T follicular helper cell (primary cell): ENCODE results near the gene RECQL5.

Experiments
- DNase-seq: peaks from one replicate; pipeline ENCODE4 v3.0.0-alpha.2; 2020; ENCODE audit warnings: low read depth

The RECQL5 gene

DNA sequence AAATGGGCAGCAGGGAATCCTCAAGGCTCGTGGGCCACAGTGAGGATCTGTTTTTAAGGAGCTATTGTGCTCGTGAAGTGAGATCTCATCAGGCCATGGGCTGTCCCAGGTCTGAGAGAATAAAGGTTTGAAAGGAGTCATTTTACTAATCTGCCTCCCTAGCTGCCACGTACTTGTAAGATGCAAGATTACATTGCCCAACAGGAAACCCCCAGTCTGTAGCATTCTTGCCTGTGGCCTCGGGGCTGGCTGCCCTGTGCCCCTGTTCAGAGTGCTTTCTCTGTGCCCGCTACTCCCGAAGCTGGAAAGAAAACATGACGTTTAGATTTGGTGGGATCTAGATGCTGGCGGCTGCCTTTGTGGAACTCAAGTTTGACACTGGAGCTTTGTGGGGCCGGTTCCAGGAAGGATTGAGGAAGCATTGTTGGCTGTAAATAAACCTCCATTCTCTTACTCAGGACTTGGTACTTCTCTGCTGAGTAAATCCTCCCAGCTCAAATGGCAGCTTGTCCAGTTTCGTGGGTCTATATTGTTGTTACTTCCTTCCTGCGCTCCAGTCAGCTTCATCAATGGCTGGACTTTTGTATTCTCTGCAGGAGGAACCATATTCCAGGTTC, 21.4 kb upstream of the RECQL5 start:
- DNase-seq = no peak

DNA sequence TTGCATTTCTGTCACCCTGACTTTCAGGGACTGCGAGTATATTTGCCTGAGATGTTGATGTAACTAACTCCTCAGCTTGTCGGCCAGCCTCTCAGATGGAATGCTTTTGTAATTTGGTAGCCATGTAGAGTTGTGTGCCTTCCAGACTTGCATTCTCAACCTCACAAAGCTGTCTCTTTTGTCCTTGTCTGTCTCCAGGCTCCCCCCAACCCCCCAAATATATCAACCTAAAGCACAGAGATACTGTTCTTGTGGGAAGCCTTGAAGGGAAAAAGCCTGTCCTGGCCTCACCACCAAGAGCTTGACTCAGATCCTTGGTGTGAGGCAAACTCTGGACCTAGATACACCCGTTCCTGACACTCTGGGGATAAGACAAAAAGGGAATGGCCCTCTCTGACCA, 18.5 kb upstream of the RECQL5 start:
- no peak for DNase-seq

DNA sequence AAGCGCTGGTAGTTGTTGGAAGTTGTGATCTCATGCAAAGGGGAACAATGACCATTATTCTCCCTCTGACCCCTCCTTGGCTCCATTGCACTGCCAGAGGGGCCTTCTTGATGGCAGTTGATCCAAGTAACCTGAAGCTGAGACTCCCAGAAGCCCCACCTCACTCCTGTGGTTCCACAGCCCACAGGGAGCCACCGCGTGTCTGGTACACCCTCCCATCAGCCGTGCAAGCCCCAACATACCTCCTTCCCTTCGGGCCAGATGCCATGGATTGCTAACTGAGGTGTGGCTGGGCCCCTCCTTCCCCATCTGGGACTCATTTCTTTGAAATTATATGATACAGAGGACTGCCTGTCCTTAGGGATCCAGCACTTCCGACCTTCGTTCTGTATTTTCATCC, 18.0 kb upstream of the RECQL5 start:
- no peak for DNase-seq

DNA sequence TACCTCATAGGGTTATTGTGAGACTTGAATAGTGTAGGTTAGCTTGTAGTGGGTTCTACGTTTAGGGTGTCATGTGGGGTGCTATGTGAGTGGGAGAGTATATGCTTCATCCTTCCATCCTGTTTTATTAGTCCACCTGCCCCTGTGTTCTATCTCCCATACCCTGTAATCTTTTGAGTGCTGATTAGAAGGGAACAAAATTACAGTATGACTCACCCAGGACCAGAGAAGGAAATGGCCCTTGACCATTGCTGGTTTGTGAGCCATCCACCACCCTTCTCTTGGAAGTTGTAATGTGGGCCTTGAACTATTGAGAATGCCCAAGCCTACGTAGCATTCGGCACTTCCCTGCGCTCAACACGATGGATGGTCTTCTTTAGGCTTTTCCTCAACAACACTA, 17.3 kb upstream of the RECQL5 start:
- DNase-seq = no peak

DNA sequence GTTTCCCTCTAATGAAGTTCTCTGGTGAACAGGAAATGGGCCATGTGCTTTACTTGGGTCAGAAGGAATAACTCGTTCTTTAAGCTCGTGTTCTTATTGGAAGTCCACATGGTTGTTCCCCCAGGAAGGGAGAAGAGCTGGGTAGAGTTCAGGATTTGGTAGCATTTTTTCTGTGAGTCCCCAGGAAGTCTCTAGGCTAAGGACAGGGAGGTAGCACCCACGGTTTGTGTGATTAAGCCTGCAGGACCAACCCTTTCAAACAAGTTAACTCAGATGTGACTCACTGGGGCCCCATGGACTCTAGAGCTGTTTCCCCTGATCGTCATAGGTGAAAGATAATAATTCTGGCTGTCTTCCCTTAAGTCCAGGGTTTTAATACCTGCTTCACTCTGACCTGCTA, 16.6 kb upstream of the RECQL5 start:
- DNase-seq = no peak

DNA sequence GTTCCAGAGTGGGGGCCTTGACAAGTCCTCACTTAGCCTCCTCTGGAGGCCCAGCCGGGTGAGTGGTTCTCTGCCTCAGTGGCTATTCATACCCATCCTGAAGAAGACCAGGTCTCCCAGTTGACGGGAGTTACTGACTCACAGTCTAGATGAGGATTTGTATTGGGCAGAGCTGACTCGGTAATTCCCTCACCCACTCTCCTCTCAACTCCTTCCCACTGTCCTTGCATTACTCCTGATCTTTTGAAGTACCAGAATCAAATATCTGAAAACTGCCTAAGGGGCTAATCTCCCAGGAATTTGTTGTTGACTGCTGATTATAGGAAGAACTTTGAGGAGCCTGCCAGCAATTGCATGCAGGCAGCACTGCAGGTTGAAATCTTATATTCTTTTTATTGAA, 14.3 kb upstream of the RECQL5 start:
- DNase-seq = no peak

DNA sequence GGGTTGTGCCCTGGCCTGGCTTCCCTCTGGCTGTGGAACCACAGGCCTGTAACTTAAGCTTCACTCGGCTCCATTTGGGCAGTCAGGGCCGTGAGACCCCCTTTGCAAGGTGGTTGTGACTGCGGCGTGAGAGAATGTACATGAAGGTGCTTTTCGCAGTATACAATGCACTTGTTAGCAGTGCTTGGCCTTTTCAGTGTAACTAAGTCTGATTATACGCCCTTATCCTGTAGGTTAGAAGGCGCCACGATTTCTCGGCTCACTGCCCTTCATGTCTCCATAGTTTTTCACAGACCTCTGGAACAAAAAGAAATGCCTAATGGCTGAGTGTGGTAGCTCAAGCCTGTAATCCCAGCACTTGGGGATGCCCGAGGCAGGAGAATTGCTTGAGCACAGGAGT, 13.5 kb upstream of the RECQL5 start:
- no peak for DNase-seq

DNA sequence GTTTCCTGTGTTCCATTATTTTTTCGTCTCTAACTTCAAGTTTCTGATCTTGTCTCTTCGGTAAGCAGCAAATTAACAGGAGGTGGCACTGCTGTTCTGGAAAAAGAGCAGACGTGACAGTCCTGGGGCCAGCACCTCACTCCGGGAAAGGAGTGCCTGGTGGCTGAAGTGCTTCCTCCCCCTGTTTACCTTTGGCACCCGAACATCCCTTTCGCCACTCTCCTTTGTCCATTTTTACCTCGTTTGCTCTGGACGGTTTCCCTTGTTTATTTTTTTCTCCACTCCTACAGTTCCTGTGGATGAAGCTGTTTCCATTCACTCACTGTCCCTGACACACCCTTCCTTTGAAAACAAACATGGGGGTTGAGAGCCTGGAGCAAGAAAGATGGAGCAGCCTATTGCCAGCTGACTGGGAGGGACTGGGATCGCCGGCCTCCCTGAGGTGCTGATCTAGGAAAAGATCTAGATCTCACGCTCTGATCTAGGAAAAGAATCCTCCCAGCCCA, 12.8 kb upstream of the RECQL5 start:
- DNase-seq = no peak

DNA sequence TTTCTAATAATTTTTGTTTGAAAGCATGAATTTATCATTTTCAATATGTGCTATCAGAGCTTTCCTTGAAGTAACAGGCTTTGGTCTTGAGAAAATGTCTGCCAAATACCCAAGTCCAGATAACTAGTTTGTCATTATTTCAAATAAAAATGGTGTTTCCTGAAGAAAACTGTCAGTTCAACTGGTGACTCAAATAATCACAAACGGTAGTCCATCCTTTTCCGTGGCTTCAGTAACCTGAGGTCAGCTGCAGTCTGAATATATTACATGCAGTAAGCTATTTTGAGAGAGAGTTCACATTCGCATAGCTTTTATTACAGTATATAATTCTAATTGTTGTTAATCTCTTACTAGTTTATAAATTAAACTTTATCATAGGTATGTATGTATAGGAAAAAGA, 9.5 kb upstream of the RECQL5 start:
- DNase-seq = no peak

DNA sequence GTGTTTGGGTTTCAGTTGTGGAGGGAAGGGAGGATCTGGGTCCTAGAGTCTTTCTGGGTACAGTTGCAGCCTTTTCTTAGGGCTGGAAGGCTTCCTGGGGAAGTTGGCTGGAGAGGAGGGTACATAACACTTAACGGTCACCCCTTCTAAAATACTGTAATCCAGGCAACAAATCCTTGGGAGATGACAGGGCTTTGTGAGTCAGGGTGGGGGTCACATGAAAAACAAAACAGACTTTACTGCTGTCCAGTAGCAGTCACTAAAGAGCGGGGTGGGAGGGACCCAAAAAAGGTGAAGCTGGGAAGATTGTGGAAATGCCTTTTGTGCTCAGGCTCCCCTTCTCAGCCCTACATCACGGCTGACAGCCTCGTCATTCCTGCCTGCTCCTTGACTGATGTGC, 6.5 kb upstream of the RECQL5 start:
- no peak for DNase-seq

DNA sequence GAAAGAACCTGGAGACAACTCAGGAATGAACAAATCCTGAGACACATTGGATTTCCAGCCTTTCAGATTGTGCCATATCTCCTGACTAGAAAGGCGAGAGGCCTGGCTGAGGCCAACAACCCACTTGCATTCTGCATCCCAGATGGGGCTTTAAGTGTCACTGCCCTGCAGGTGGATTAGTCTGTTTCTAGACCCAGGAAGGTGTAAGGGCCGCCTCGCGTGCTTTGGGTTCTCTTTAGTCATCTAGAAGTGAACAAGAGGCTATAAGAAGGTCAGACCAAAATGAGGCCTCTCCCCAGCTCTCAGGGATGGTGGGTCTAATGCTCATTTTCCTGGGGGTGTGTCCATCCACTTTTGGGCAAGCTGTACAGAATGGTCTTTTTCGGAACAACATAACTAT, 5.1 kb upstream of the RECQL5 start:
- DNase-seq = no peak

DNA sequence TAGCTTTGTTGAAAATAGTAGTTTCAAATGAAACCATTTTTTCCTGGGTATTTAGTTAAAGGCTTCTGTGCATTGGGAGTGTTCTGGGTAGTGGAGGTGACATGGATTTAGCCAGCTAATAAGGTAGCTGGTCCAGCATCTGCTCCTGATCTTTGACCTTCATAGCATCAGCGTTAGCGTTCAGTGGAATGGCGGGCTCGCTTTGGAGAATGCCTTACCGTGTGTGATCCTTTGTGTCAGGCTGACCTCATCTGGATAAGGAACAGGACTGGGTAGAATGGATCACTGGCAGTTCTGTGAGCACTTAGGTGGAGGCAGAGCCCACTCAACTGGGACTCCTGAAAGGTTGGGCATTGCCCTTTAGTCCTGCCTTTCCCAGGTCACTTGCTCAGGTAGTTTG, 3.9 kb upstream of the RECQL5 start:
- no peak for DNase-seq

DNA sequence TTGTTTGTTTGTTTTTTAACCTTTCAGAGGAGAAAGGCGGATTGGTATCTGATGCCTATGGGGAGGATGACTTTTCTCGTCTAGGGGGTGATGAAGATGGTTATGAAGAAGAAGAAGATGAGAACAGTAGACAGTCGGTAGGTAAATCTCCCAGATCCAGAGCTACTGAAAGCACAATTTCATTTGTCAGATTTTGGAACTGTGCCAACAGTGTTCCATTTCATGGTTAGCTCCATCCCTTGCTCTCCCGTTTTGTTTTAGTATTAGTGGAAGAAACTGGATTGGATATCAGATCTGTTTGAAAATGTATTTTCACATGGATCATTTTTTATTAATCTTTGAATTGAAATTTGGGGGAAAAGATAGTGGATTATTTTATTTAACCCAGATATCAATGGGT, 1.5 kb upstream of the RECQL5 start:
- no peak for DNase-seq

DNA sequence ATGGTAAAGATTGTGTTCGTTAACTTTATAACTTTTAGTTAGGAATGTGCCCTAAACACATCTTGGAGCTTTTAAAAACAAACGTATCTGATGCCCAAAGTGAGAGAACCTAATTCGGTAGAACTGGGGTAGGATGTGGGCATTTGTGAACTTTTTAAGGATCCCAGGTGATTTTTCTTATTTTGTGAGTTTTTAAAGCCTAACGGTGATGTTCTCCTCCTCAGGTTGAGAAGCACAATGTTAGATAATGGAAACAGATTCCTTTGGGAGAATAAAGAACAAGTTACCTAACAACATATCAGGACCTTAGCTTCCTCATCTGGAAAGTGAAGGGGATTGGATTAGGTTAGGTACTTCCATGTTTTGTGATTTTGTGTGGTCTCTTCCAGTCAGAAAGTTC, 871 bp upstream of the RECQL5 start:
- DNase-seq = no peak

DNA sequence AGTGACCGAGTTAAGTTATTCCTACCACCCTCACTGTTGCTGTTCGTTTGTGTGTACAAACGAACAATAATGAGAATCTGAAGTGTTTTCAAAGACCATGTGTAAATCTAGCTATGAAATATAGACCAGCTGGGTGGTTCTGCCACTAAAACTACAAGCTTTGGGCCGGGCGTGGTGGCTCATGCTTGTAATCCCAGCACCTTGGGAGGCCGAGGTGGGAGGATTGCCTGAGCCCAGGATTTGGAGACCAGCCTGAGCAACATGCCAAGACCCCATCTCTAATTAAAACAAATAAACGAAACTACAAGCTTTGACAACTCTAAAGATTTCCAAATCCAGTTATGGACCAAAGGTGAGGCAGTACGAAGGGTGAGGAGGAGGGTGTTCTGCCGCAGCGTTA, 973 bp downstream of the RECQL5 start:
- no peak for DNase-seq

DNA sequence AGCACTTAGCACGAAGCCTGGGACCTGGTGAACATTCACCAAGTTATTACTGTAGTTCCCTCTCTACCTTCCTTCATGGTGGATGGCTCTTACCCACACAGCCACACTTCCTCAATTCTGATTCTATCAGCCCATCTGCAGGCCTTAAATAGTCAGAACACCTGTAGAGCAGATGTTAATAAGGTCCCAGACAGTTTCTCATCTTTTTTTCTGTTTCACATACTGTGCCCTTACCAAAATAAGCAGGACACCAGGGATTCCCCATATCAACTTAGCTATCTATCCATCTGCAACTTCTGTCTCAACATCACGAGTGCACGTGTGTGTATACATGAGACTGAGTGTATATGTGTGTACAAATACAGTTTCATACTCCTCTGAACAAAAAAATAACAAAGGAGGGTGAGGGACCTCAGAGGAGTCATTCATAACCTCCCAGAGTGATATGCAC, 2.8 kb downstream of the RECQL5 start:
- DNase-seq = no peak

DNA sequence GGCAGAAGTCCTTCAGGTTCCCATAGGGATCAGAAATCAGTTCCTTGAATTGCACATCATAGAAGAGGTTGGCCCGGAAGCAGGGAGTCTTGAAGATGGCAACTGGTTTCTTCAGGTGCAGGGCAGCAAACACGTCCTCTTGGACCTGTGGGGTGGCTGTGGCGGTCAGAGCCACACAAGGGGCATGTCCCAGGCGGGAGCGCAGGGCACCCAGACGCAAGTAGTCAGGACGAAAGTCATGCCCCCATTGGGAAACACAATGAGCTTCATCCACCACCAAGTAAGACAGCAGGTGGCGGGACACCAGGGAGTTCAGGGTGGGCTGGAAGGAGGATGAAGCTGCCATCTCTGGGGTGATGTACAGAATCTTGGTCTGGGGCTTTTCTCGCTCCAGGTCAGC, 4.4 kb downstream of the RECQL5 start:
- DNase-seq = no peak

DNA sequence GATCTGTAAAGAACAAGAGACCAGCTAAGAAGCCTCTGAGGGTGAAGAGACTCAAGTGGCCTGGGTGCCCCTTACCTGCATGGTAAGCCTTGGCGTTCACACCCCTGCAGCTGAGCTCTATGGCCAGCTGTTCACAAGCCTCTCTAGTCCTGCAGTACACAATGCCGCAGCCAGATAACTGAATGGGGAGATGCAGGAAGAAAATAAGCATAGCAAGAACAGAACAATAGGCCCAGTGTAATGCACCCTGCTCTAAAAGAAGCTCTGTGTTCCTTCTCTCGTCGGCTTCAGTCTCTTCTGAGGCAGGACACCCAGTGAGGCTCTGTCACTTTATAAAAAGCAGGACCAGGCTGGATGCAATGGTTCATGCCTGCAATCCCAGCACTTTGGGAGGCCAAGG, 5.4 kb downstream of the RECQL5 start:
- DNase-seq = no peak

DNA sequence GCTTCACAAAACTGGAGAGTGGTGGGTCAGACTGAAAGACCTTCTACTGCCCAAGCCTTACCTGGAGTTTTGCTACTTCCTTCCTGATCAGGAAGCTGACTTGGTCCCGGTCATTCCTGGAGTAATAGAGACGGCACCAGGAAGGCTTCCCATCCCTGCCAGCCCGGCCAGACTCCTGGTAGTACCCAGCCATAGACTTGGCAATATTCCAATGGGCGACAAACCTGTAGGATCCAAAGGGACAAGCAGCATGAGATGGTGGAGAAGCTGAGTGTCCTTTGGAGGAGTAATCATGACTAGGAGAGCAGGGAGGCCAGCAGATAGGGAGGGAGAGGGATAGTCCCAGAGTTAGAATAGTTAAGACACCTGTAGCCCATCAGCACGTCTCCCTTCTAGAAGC, 8.7 kb downstream of the RECQL5 start:
- DNase-seq = no peak

DNA sequence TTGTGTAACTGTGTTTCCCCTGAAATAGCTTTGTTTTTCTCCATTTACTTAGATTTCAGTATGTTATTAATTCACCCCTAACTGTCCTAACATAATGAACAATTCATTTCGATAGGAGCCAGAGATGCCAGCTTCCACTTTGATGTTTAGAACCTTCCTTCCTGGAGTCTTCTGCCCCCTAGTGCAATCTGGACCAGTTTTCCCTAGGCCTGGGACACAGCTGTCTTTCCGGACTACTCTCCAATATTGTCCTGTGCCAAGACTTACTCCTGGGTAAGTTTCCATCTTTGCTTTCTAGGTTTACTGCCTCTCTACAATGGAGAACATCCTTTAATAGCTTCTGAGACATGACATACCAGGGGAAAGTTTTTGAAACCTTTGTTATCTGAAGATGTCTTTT, 12.8 kb downstream of the RECQL5 start:
- DNase-seq = no peak

DNA sequence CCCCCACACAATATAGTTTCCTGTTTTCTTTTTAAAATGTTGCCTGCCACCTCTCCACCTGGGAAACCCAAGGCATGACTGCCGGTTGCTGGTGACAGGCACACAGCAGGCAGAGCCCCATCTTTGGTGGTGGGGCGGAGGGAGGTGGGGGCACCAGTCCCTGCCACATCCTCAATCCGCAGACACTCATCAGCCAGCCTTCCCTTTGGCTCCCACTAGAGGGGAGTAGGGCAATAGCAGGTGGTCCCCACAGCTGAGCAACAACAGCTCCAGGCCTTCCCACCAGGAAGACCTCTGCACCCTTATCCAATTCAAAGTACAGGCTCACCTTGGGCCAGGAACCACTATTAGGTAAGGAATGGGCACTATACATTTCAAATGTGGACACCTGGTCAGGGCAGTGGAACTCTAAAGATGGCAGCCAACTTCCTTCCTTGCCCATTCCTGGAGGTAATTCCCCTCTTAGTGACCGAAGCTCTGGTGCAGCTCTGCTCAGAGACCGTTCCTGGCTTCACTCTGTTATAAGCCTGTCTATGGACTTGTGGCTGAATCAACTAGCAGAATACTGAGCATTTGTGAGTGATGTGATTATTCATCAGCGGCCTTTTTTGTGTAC, 13.9 kb downstream of the RECQL5 start:
- DNase-seq = no peak

DNA sequence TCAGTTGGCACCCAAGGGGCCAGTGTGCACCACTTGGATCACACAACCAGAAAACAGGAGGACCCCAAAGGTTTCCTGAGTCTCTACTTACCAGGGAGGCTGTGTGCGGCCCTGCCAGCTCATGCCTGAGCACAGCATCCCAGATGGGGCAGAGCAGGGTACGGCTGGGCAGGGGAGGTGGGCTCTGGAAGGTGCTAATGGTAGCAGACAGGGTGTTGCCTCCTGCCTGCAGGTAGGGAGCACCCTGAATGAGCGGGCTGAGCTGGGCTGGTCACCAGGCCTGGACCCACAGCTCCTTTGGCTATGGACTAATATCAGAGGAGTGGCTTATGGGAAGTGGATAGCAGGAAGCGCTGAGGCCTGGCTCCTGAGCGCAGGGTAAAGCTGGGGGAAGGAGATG, 14.6 kb downstream of the RECQL5 start:
- no peak for DNase-seq

DNA sequence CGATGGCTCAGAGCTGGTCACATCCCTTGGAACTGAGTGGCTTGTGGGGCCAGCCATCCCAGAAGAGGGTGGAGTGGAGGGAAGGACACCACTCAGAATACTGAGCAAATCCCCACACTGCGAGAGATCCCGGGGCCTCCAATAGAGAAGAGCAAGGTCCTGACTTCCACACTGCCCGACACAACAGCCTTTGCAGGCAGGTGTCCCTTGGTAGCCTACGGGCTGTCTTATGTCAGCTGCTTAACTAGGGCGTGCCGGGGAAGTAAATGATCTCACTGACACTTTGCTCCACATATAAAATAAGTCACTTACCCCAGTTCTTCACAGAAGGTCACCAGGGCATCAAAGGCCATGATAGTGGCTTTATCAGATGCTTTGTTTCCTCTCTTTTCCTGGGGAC, 16.1 kb downstream of the RECQL5 start:
- DNase-seq = no peak

DNA sequence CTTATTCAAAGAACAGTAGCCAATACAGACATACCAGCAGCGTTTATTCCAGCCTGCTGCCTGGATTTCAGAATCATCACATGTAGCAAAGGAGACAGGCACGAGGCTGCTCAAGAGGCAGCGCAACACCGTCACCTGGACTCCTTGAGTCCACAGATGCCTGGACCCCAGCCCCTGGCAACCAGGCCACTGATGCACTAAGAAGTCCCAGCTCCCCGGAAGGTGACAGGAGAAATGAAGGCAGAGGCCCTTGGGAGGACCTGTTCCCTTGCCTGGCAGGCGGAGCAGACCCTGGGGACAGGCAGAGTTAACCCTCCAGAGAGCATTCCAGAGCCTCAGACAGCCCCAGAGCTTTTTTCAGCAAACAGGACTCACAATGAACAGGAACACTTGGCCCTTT, 17.3 kb downstream of the RECQL5 start:
- no peak for DNase-seq
